ENCODE results near the gene ANKRD33B. TPM values are rescaled to one million over a fixed set of nuclear protein-coding genes. Genes with fewer than 3 reads are reported as not detected.
A peak's percentile ranks its signal among the peaks of the same experiment; 100 is the strongest.

ANKRD33B gene
- total RNA-seq, 1 donor from 2014 or later: 2.2 TPM

DNA sequence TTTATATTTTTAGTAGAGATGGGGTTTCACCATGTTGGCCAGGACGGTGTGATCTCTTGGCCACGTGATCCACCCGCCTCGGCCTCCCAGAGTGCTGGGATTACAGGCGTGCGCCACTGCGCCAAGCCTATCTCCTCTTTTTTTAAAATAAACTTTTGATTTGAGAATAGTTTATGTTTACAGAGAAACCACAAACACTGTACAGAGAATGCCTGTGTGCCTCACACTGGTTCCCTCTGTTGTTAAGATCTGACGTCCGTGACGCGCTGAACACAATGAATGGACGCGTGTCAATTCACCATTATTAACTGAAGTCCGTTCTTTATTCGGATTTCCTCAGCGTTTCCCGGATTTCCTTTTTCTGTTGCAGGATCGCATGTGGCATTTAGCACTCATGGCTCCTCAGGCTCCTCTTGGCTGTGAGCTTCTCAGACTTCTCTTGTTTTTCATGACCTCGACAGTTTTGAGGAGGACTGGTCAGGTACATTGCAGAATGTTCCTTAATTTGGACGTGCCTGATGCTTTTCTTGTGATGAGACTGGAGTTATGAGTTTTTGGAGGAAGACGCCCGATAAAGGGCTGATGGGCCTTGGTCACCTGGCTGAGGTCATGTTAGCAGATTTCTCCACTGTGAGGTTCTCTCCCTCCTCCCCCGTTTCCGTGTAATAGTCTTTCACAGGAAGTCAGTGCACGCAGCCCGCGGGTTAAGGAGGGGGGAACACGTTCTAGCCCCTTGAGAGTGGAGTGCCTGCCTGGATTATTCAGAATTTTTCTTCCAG is 69.6 kb downstream of the ANKRD33B start:
- no peak overlapping the region for H3K4me3 ChIP-seq
- H3K79me2 ChIP-seq (ENCODE audit: low read depth): no peaks in the 10 kb centered on the region
- H3K9ac ChIP-seq: no peak overlapping the region
- peaks cover 2% of the 10 kb centered on the region for H3F3A ChIP-seq (ENCODE audit: low read depth)
- no peaks in the 10 kb centered on the region for H4K20me1 ChIP-seq (ENCODE audit: low read depth)
- Mint-ChIP-seq H3K27ac (peak overlapping the region; percentile 78), H3K4me3 (no peak overlapping the region), H3K4me1 (peaks cover 35% of the 10 kb centered on the region), H3K9me3 (peaks cover 3% of the 10 kb centered on the region), H3K27me3 (ENCODE audit: insufficient read depth, low read depth) (peaks cover 10% of the 10 kb centered on the region), H3K36me3 (no peaks in the 10 kb centered on the region)
- H3K27me3 ChIP-seq: peaks cover 5% of the 10 kb centered on the region
- DNase-seq (ENCODE audit: low spot score): no peak
- H3K4me2 ChIP-seq: no peak overlapping the region
- H3K36me3 ChIP-seq: no peaks in the 10 kb centered on the region
- H2AFZ ChIP-seq (replicated peaks): no peak overlapping the region
- H3K27ac ChIP-seq: no peak overlapping the region
- H3K4me1 ChIP-seq: peaks cover 9% of the 10 kb centered on the region
- TF ChIP-seq EZH2 (IDR thresholded peaks at IDR 0.05): no peak
- no peak for TF ChIP-seq EZH2phosphoT487 (IDR thresholded peaks at IDR 0.05)
- no peak for TF ChIP-seq CTCF (IDR thresholded peaks at IDR 0.05)
- no peaks in the 10 kb centered on the region for H3K9me3 ChIP-seq (ENCODE audit: low read depth)

GRCh38 chr5:10634050-10634449 is 70.2 kb downstream of the ANKRD33B start:
- Histone ChIP-seq H2AFZ (replicated peaks) (no peak overlapping the region), H3K79me2 (ENCODE audit: low read depth) (no peaks in the 10 kb centered on the region), H3K9me3 (ENCODE audit: low read depth) (no peaks in the 10 kb centered on the region), H3K27me3 (peaks cover 5% of the 10 kb centered on the region), H3K9ac (no peak overlapping the region), H3K4me3 (no peak overlapping the region), H3K4me1 (peaks cover 9% of the 10 kb centered on the region), H3K36me3 (no peaks in the 10 kb centered on the region), H4K20me1 (ENCODE audit: low read depth) (no peaks in the 10 kb centered on the region), H3F3A (ENCODE audit: low read depth) (peaks cover 4% of the 10 kb centered on the region), H3K4me2 (no peak overlapping the region), H3K27ac (no peak overlapping the region)
- Mint-ChIP-seq H3K4me1 (peaks cover 36% of the 10 kb centered on the region), H3K4me3 (no peak overlapping the region), H3K36me3 (no peaks in the 10 kb centered on the region), H3K9me3 (peaks cover 6% of the 10 kb centered on the region), H3K27ac (peak overlapping the region; percentile 19), H3K27me3 (ENCODE audit: insufficient read depth, low read depth) (peaks cover 10% of the 10 kb centered on the region)
- no peak for DNase-seq (ENCODE audit: low spot score)
- TF ChIP-seq EZH2 (IDR thresholded peaks at IDR 0.05) (no peak), EZH2phosphoT487 (IDR thresholded peaks at IDR 0.05) (no peak), CTCF (IDR thresholded peaks at IDR 0.05) (no peak)

DNA sequence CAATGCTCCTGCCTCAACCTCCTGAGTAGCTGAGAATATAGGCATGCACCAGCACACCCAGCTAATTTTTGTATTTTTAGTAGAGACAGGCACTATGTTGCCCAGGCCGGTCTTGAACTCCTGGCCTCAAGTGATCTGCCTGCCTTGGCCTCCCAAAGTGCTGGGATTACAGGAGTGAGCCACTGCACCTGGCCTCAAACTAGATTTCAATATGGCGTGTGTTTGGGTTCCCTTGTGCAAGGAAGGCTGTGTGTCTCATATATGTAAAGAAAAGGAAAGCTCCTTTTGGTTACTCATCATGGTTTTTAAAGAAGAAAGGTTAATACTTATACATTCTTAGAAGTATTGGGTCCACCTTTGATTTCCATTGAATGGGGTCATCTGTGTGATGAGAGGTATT is 70.7 kb downstream of the ANKRD33B start:
- H3K4me2 ChIP-seq: no peak overlapping the region
- no peak overlapping the region for H3K27ac ChIP-seq
- peaks cover 8% of the 10 kb centered on the region for H3K27me3 Mint-ChIP-seq (ENCODE audit: insufficient read depth, low read depth)
- no peaks in the 10 kb centered on the region for H3K36me3 ChIP-seq
- H3K27ac Mint-ChIP-seq: no peak overlapping the region
- H4K20me1 ChIP-seq (ENCODE audit: low read depth): no peaks in the 10 kb centered on the region
- H3K79me2 ChIP-seq (ENCODE audit: low read depth): no peaks in the 10 kb centered on the region
- H3F3A ChIP-seq (ENCODE audit: low read depth): peaks cover 4% of the 10 kb centered on the region
- no peak overlapping the region for H2AFZ ChIP-seq (replicated peaks)
- TF ChIP-seq EZH2 (IDR thresholded peaks at IDR 0.05): no peak
- TF ChIP-seq EZH2phosphoT487 (IDR thresholded peaks at IDR 0.05): no peak
- TF ChIP-seq CTCF (IDR thresholded peaks at IDR 0.05): no peak
- no peaks in the 10 kb centered on the region for H3K36me3 Mint-ChIP-seq
- no peak for DNase-seq (ENCODE audit: low spot score)
- peaks cover 9% of the 10 kb centered on the region for H3K4me1 ChIP-seq
- peaks cover 5% of the 10 kb centered on the region for H3K27me3 ChIP-seq
- H3K4me3 ChIP-seq: no peak overlapping the region
- no peak overlapping the region for H3K9ac ChIP-seq
- peaks cover 6% of the 10 kb centered on the region for H3K9me3 Mint-ChIP-seq
- no peak overlapping the region for H3K4me3 Mint-ChIP-seq
- peaks cover 36% of the 10 kb centered on the region for H3K4me1 Mint-ChIP-seq
- H3K9me3 ChIP-seq (ENCODE audit: low read depth): no peaks in the 10 kb centered on the region

Measured in neural progenitor cell (in vitro differentiated cells).